SK-N-SH (cell line): Measurements from ENCODE around the gene BGN. TPM values are rescaled to one million over a fixed set of nuclear protein-coding genes. Genes with fewer than 3 reads are reported as not detected.

Experiments used
- CTCF ChIA-PET: fragments of 300-600, 350-600 bp; formaldehyde crosslinking; extraction: SDS; loops from one replicate; lab custom pipeline; 2021; lab: Yijun Ruan, JAX
- POLR2A ChIA-PET: fragments of 350-600 bp; sonication (Branson Sonifier 250); formaldehyde crosslinking; extraction: SDS; loops from one replicate; lab custom pipeline; 2020; ENCODE audit warnings: antibody characterized with exemption, inconsistent platforms; lab: Yijun Ruan, JAX
- DNase-seq: peaks from one replicate; pipeline ENCODE4 v3.0.0; 2012
- H2AFZ ChIP-seq: fragments of 200-600 bp; sonication (generic); 2 replicates; pipeline ENCODE4 v1.8.1; 2016; ENCODE audit warnings: antibody characterized with exemption, mild to moderate bottlenecking, low read depth
- H3F3A ChIP-seq: fragments of 200-600 bp; sonication (generic); replicated peaks from 2 replicates; pipeline ENCODE3; 2016; ENCODE audit warnings: antibody characterized with exemption, mild to moderate bottlenecking; ENCODE audit not compliant: insufficient read depth
- H3K27ac ChIP-seq, 2 experiments: fragments of 200-500 bp in 1 of 2; fragments of 200-600 bp in 1 of 2; sonication (Bioruptor generic) in 1 of 2; sonication (generic), shearing (Covaris generic) in 1 of 2; 2 replicates each; pipeline versions ENCODE4 v1.5.1 to v1.6.1; 2014 to 2016; ENCODE audit warnings: low read depth in 2 of 2, inconsistent platforms in 1 of 2, low read length in 1 of 2, mild to moderate bottlenecking in 1 of 2, mixed read lengths in 1 of 2
- H3K27me3 ChIP-seq: fragments of 200-600 bp; sonication (generic), shearing (Covaris generic); 2 replicates; pipeline ENCODE4 v1.6.1; 2016; ENCODE audit warnings: mixed run types; ENCODE audit not compliant: insufficient read depth
- H3K36me3 ChIP-seq, 2 experiments: fragments of 200-500 bp in 1 of 2; fragments of 200-600 bp in 1 of 2; sonication (Bioruptor generic) in 1 of 2; sonication (generic) in 1 of 2; replicated peaks in 1 of 2; 2 replicates each; pipeline versions ENCODE3 to v1.5.1; 2014 to 2016; ENCODE audit warnings: low read length in 1 of 2, mild to moderate bottlenecking in 1 of 2; ENCODE audit not compliant: insufficient read depth in 2 of 2, control insufficient read depth in 1 of 2
- H3K4me1 ChIP-seq, 2 experiments: fragments of 200-500 bp in 1 of 2; fragments of 200-600 bp in 1 of 2; sonication (Bioruptor generic) in 1 of 2; sonication (generic), shearing (Covaris generic) in 1 of 2; 2 replicates each; pipeline versions ENCODE4 v1.5.1 to v1.6.1; 2014 to 2016; ENCODE audit warnings: low read depth in 1 of 2, low read length in 1 of 2, mixed run types in 1 of 2; ENCODE audit not compliant: insufficient read depth in 2 of 2, control insufficient read depth in 1 of 2
- H3K4me2 ChIP-seq: fragments of 200-600 bp; sonication (generic), shearing (Covaris generic); 2 replicates; pipeline ENCODE4 v1.6.1; 2017; ENCODE audit warnings: mixed run types
- H3K4me3 ChIP-seq, 2 experiments: fragments of 200-500 bp in 1 of 2; fragments of 200-600 bp in 1 of 2; sonication (Bioruptor generic) in 1 of 2; sonication (generic), shearing (Covaris generic) in 1 of 2; 2 replicates each; pipeline versions ENCODE4 v1.5.1 to v1.8.1; 2014 to 2016; ENCODE audit warnings: low read depth in 2 of 2, inconsistent platforms in 1 of 2, low read length in 1 of 2, mild to moderate bottlenecking in 1 of 2, mixed read lengths in 1 of 2, moderate library complexity in 1 of 2
- H3K79me2 ChIP-seq: fragments of 200-600 bp; sonication (generic); 2 replicates; pipeline ENCODE4 v1.8.1; 2017; ENCODE audit warnings: mild to moderate bottlenecking; ENCODE audit not compliant: insufficient read depth
- H3K9ac ChIP-seq: fragments of 200-600 bp; sonication (generic); 2 replicates; pipeline ENCODE4 v1.6.1; 2017; ENCODE audit warnings: mixed run types
- H3K9me2 ChIP-seq: fragments of 200-600 bp; sonication (generic); 2 replicates; pipeline ENCODE4 v1.6.1; 2017; ENCODE audit warnings: mixed run types
- H3K9me3 ChIP-seq: fragments of 200-600 bp; sonication (generic); 2 replicates; pipeline ENCODE4 v1.6.1; 2017; ENCODE audit warnings: mixed run types, mild to moderate bottlenecking, moderate library complexity
- H4K20me1 ChIP-seq: fragments of 200-600 bp; sonication (generic); 2 replicates; pipeline ENCODE4 v1.6.1; 2017; ENCODE audit warnings: mild to moderate bottlenecking, mixed run types; ENCODE audit not compliant: insufficient read depth
- EZH2phosphoT487 ChIP-seq: fragments of 200-600 bp; sonication (generic); IDR thresholded peaks from 2 replicates; pipeline ENCODE4 v1.6.1; 2017; ENCODE audit warnings: low read depth, mixed run types, mild to moderate bottlenecking, antibody characterized with exemption, moderate library complexity, borderline replicate concordance
- FOSL2 ChIP-seq: IDR thresholded peaks from 2 replicates; pipeline ENCODE4 v1.4.0; 2012; ENCODE audit warnings: low read depth, mild to moderate bottlenecking, moderate library complexity, borderline replicate concordance
- FOXJ3 ChIP-seq: sonication (generic); formaldehyde crosslinking; IDR thresholded peaks from 2 replicates; pipeline ENCODE4 v1.5.1; 2020; ENCODE audit warnings: mild to moderate bottlenecking, missing genetic modification reagents
- GATA2 ChIP-seq: sonication (generic); formaldehyde crosslinking; IDR thresholded peaks from 2 replicates; pipeline ENCODE4 v1.5.0; 2020; ENCODE audit warnings: mild to moderate bottlenecking, missing genetic modification reagents
- JUND ChIP-seq: IDR thresholded peaks from 2 replicates; pipeline ENCODE4 v1.4.0; 2012
- MEF2A ChIP-seq: IDR thresholded peaks from 2 replicates; pipeline ENCODE4 v1.4.0; 2012; ENCODE audit warnings: low read depth, borderline replicate concordance
- NFIC ChIP-seq: IDR thresholded peaks from 2 replicates; pipeline ENCODE4 v1.4.0; 2012; ENCODE audit warnings: borderline replicate concordance
- NRF1 ChIP-seq: IDR thresholded peaks from 2 replicates; pipeline ENCODE4 v1.6.1; 2012; ENCODE audit warnings: low read depth, mild to moderate bottlenecking, low read length
- POLR2AphosphoS5 ChIP-seq: IDR thresholded peaks from 2 replicates; pipeline ENCODE4 v1.6.1; 2012; ENCODE audit warnings: low read depth, low read length
- RCOR1 ChIP-seq: fragments of 150-350 bp; IDR thresholded peaks from 2 replicates; pipeline ENCODE4 v1.6.1; 2017; ENCODE audit warnings: antibody characterized with exemption, low read length
- RFX5 ChIP-seq: IDR thresholded peaks from 2 replicates; pipeline ENCODE4 v1.6.1; 2012; ENCODE audit warnings: mild to moderate bottlenecking, improper control_type of control experiment, low read length
- RXRA ChIP-seq: IDR thresholded peaks from 2 replicates; pipeline ENCODE4 v1.4.0; 2012; ENCODE audit warnings: low read depth, mild to moderate bottlenecking, borderline replicate concordance
- SMC3 ChIP-seq: IDR thresholded peaks from 2 replicates; pipeline ENCODE4 v1.6.1; 2012; ENCODE audit warnings: low read depth, low read length, improper control_type of control experiment
- TCF12 ChIP-seq: IDR thresholded peaks from 2 replicates; pipeline ENCODE4 v1.4.0; 2012
- TEAD4 ChIP-seq: IDR thresholded peaks from 2 replicates; pipeline ENCODE4 v1.4.0; 2012; ENCODE audit warnings: mild to moderate bottlenecking, borderline replicate concordance; ENCODE audit not compliant: insufficient read depth
- YY1 ChIP-seq: IDR thresholded peaks from 2 replicates; pipeline ENCODE4 v1.4.0; 2012; ENCODE audit warnings: low read depth, mild to moderate bottlenecking
- WGBS: methylation state at CpG from one replicate; pipeline ENCODE4 v1.1.6; 2017; ENCODE audit warnings: low lambda C conversion rate; 5-methylcytosine and 5-hydroxymethylcytosine counted together
- polyA plus RNA-seq, 3 experiments: library from polyadenylated mRNA; depleted of rRNA; stranded (reverse); fragments of >200 nt; gene quantifications; 2 replicates each; pipeline ENCODE4 v1.2.3, GENCODE V29; 2012
- TF ChIP-seq, protein P1 (sequence below): fragments of 200-600 bp; sonication (generic); IDR thresholded peaks from 2 replicates; pipeline ENCODE4 v1.6.1; 2017; ENCODE audit warnings: antibody characterized with exemption, mild to moderate bottlenecking, moderate library complexity
- TF ChIP-seq, protein P2 (sequence below): IDR thresholded peaks from 2 replicates; pipeline ENCODE4 v1.4.0; 2012; ENCODE audit warnings: low read depth
- TF ChIP-seq, protein P3 (sequence below): IDR thresholded peaks from 2 replicates; pipeline ENCODE4; 2012
- TF ChIP-seq, protein P4 (sequence below): fragments of 150-350 bp; IDR thresholded peaks from 2 replicates; pipeline ENCODE4 v1.6.1; 2017; ENCODE audit warnings: antibody characterized with exemption, low read length, low read depth, borderline replicate concordance
- TF ChIP-seq, protein P5 (sequence below): IDR thresholded peaks from 2 replicates; pipeline ENCODE4 v1.6.1; 2012; ENCODE audit warnings: mild to moderate bottlenecking, low read depth, low read length, moderate library complexity

BGN gene
- polyA plus RNA-seq, 1 of the 3 experiments (the other 2 are of a cell fraction): 28.9 TPM

DNA sequence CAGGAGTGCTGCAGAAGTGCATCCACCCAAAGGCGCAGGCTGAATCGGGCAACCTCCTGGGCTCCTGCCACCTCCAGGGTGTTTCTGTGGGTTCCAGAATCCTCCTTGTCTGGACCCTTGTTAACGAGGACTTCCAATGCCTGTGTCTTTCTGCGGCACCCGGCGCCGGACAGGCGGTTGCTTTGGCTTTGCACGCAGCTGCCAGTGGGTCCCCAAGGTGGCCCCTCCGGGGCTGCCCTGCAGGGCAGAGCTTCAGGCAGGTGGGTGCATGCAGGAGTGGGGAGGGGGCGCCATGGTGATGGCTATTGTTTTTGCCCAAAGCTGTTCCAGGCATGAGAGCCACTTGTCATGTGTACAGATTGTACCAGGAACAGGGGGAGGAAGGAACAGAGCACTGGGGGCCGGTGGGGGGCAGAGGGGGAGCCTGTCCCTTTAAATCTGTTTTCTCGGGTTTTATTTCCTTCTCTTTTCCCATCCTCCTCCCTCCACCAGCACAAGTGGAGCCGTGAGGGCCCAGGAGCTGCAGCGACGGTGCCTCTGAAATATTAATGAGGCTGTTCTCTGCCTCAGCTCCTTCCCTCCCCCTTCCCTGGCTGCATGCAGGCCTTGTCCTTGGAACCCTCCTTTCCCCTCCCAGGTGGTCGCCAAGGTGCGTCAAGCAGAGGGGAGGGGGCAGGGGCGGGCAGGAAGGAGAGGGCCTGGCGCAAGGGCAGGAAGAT lies 35.8 kb downstream of the BGN start (continued):
- TF ChIP-seq, protein P1, sequence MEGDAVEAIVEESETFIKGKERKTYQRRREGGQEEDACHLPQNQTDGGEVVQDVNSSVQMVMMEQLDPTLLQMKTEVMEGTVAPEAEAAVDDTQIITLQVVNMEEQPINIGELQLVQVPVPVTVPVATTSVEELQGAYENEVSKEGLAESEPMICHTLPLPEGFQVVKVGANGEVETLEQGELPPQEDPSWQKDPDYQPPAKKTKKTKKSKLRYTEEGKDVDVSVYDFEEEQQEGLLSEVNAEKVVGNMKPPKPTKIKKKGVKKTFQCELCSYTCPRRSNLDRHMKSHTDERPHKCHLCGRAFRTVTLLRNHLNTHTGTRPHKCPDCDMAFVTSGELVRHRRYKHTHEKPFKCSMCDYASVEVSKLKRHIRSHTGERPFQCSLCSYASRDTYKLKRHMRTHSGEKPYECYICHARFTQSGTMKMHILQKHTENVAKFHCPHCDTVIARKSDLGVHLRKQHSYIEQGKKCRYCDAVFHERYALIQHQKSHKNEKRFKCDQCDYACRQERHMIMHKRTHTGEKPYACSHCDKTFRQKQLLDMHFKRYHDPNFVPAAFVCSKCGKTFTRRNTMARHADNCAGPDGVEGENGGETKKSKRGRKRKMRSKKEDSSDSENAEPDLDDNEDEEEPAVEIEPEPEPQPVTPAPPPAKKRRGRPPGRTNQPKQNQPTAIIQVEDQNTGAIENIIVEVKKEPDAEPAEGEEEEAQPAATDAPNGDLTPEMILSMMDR: no peak
- no peak for TF ChIP-seq YY1
- TF ChIP-seq, protein P2, sequence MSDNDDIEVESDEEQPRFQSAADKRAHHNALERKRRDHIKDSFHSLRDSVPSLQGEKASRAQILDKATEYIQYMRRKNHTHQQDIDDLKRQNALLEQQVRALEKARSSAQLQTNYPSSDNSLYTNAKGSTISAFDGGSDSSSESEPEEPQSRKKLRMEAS: no peak
- TF ChIP-seq, protein P3, sequence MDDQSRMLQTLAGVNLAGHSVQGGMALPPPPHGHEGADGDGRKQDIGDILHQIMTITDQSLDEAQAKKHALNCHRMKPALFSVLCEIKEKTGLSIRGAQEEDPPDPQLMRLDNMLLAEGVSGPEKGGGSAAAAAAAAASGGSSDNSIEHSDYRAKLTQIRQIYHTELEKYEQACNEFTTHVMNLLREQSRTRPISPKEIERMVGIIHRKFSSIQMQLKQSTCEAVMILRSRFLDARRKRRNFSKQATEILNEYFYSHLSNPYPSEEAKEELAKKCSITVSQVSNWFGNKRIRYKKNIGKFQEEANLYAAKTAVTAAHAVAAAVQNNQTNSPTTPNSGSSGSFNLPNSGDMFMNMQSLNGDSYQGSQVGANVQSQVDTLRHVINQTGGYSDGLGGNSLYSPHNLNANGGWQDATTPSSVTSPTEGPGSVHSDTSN: no peak
- TF ChIP-seq FOSL2: no peak
- no peak for TF ChIP-seq NFIC
- no peak for TF ChIP-seq JUND

DNA sequence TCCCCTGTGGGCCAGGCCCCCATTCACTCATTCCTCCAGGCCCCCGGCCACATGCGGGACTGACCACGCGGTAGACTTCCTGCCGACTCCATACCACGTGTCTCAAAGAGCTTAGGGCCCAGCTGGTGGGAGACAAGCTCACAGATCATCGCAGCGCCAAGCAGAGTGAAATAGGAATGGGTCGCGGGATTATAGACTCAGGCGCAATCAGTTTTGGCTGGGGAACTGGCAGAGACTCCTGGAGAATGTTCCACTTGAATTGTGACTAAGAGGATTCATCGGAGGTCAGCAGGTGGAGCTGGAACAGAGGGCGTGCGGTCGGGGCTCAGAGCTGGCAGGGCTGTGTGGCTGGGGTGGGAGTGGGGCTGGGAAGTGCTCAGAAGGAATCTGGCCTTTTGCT lies 38.3 kb downstream of the BGN start:
- Histone ChIP-seq H3K4me2 (no peak overlapping the region), H3K27me3 (peaks cover 28% of the 10 kb centered on the region), H3K9me2 (no peaks in the 10 kb centered on the region), H3F3A (no peaks in the 10 kb centered on the region), H3K27ac (no peak overlapping the region), H3K79me2 (no peaks in the 10 kb centered on the region), H3K9me3 (no peaks in the 10 kb centered on the region), H2AFZ (no peak overlapping the region), H3K4me1 (peaks cover 0 to 59% of the 10 kb centered on the region in 2 experiments; a peak in 1 of 4 replicates), H4K20me1 (no peaks in the 10 kb centered on the region), H3K36me3 (no peaks in the 10 kb centered on the region), H3K4me3 (no peak overlapping the region), H3K9ac (no peak overlapping the region)
- no peak for TF ChIP-seq SMC3
- TF ChIP-seq, protein P2: no peak
- no peak for TF ChIP-seq FOXJ3 (CRISPR knock-in tag)
- TF ChIP-seq RFX5: no peak
- TF ChIP-seq TEAD4: no peak
- TF ChIP-seq GATA2 (CRISPR knock-in tag): no peak
- TF ChIP-seq EZH2phosphoT487: no peak
- TF ChIP-seq, protein P1: no peak
- no peak for TF ChIP-seq TCF12
- no peak for TF ChIP-seq NRF1
- TF ChIP-seq, protein P4, sequence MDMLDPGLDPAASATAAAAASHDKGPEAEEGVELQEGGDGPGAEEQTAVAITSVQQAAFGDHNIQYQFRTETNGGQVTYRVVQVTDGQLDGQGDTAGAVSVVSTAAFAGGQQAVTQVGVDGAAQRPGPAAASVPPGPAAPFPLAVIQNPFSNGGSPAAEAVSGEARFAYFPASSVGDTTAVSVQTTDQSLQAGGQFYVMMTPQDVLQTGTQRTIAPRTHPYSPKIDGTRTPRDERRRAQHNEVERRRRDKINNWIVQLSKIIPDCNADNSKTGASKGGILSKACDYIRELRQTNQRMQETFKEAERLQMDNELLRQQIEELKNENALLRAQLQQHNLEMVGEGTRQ: no peak
- no peak for TF ChIP-seq MEF2A
- TF ChIP-seq RCOR1: no peak
- no peak for TF ChIP-seq FOSL2
- TF ChIP-seq, protein P5, sequence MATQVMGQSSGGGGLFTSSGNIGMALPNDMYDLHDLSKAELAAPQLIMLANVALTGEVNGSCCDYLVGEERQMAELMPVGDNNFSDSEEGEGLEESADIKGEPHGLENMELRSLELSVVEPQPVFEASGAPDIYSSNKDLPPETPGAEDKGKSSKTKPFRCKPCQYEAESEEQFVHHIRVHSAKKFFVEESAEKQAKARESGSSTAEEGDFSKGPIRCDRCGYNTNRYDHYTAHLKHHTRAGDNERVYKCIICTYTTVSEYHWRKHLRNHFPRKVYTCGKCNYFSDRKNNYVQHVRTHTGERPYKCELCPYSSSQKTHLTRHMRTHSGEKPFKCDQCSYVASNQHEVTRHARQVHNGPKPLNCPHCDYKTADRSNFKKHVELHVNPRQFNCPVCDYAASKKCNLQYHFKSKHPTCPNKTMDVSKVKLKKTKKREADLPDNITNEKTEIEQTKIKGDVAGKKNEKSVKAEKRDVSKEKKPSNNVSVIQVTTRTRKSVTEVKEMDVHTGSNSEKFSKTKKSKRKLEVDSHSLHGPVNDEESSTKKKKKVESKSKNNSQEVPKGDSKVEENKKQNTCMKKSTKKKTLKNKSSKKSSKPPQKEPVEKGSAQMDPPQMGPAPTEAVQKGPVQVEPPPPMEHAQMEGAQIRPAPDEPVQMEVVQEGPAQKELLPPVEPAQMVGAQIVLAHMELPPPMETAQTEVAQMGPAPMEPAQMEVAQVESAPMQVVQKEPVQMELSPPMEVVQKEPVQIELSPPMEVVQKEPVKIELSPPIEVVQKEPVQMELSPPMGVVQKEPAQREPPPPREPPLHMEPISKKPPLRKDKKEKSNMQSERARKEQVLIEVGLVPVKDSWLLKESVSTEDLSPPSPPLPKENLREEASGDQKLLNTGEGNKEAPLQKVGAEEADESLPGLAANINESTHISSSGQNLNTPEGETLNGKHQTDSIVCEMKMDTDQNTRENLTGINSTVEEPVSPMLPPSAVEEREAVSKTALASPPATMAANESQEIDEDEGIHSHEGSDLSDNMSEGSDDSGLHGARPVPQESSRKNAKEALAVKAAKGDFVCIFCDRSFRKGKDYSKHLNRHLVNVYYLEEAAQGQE: no peak
- no peak for TF ChIP-seq POLR2AphosphoS5
- TF ChIP-seq RXRA: no peak
- no peak for DNase-seq
- WGBS: 49% methylated on average over 15 of the region's 15 CpGs
- ChIA-PET CTCF (interaction anchor here (0.6 to 1.9 kb wide), 3 partner anchors 11 to 63 kb away, joined by 3 to 7 read pairs (median 4); partner anchors contain the start of gene HAUS7), POLR2A (no interaction called here)
